HepG2 (cell line): Measurements from ENCODE around the gene FHIT. TPM values are rescaled to one million over a fixed set of nuclear protein-coding genes. Genes with fewer than 3 reads are reported as not detected.

Experiments
- ATAC-seq: fragments of 200-7000 bp; cut with Tn5 transposase; 3 replicates; pipeline ENCODE4 v1.9.1; 2020; ENCODE audit warnings: mild to moderate bottlenecking, moderate library complexity
- BruUV-seq: library from RNA; stranded (reverse); fragments of 400-500 nt; replicated peaks from 2 replicates; lab custom pipeline; 2021; lab: Mats Ljungman, UMichigan
- CTCF ChIA-PET: fragments of 300-600 bp; formaldehyde crosslinking; extraction: SDS; loops from one replicate; lab custom pipeline; 2021; ENCODE audit warnings: low total read pairs, inconsistent platforms, low intra/inter-chr PET ratio; lab: Yijun Ruan, JAX
- POLR2A ChIA-PET: fragments of 350-600 bp; sonication (Branson Sonifier 250); formaldehyde crosslinking; loops from one replicate; lab custom pipeline; 2020; ENCODE audit warnings: antibody characterized with exemption, inconsistent platforms; lab: Yijun Ruan, JAX
- DNase-seq: peaks from one replicate; pipeline ENCODE4 v3.0.0-alpha.2; 2015; ENCODE audit warnings: low spot score
- FAIRE-seq: peaks from 3 replicates; lab custom pipeline; 2011; peaks lifted over from hg19 to GRCh38; lab: Jason Lieb, UNC
- H2AFZ ChIP-seq: one replicate; pipeline ENCODE4 v1.6.1; 2011; ENCODE audit warnings: low read length, inconsistent platforms
- H3K27ac ChIP-seq: fragments of 300-600 bp; 3 replicates; pipeline ENCODE4 v1.8.0; 2011; ENCODE audit warnings: mixed run types, mild to moderate bottlenecking, mixed read lengths, low read length, inconsistent platforms; ENCODE audit not compliant: insufficient read depth; ENCODE audit errors: extremely low read length
- H3K27me3 ChIP-seq, 2 experiments: fragments of 200-600 bp in 1 of 2; 2 replicates in 1 of 2; 3 replicates in 1 of 2; pipeline versions ENCODE4 v1.6.0 to v1.8.0; 2011; ENCODE audit warnings: low read length in 2 of 2, mild to moderate bottlenecking in 2 of 2, moderate library complexity in 2 of 2, inconsistent platforms in 1 of 2; ENCODE audit not compliant: insufficient read depth in 2 of 2, control insufficient read depth in 1 of 2
- H3K36me3 ChIP-seq, 2 experiments: fragments of 200-600 bp in 1 of 2; replicated peaks in 1 of 2; 2 replicates in 1 of 2; 3 replicates in 1 of 2; pipeline versions ENCODE4 v1.5.1 to v1.8.0; 2011; ENCODE audit warnings: low read length in 2 of 2, inconsistent platforms in 1 of 2; ENCODE audit not compliant: insufficient read depth in 2 of 2, control insufficient read depth in 1 of 2
- H3K4me1 ChIP-seq: 2 replicates; pipeline ENCODE4 v1.5.1; 2012; ENCODE audit warnings: low read length, inconsistent platforms; ENCODE audit not compliant: insufficient read depth
- H3K4me2 ChIP-seq: 2 replicates; pipeline ENCODE4 v1.6.0; 2011; ENCODE audit warnings: low read depth, low read length, inconsistent platforms
- H3K4me3 ChIP-seq, 3 experiments: fragments of 200-600 bp in 1 of 3; sonication (generic), shearing (Covaris generic) in 1 of 3; replicated peaks in 1 of 3; 2 replicates each; pipeline ENCODE4 v1.5.1; 2011 to 2016; ENCODE audit warnings: low read length in 3 of 3, inconsistent platforms in 2 of 3, low read depth in 2 of 3, mild to moderate bottlenecking in 2 of 3, control low read depth in 1 of 3, mixed read lengths in 1 of 3; ENCODE audit not compliant: insufficient read depth in 1 of 3
- H3K79me2 ChIP-seq: one replicate; pipeline ENCODE4 v1.6.1; 2011; ENCODE audit warnings: low read length, inconsistent platforms; ENCODE audit not compliant: insufficient read depth
- H3K9ac ChIP-seq: 2 replicates; pipeline ENCODE4 v1.6.0; 2011; ENCODE audit warnings: mild to moderate bottlenecking, low read depth, low read length, inconsistent platforms; ENCODE audit not compliant: insufficient read depth
- H3K9me3 ChIP-seq: 2 replicates; pipeline ENCODE4 v1.5.1; 2012; ENCODE audit warnings: mild to moderate bottlenecking, low read length
- H4K20me1 ChIP-seq: 2 replicates; pipeline ENCODE4 v1.6.0; 2011; ENCODE audit warnings: inconsistent platforms, mild to moderate bottlenecking, low read length, moderate library complexity; ENCODE audit not compliant: insufficient read depth
- AGO2 ChIP-seq: fragments of 200-400 bp; formaldehyde crosslinking; optimal IDR thresholded peaks from 2 replicates; pipeline ENCODE3; 2017; ENCODE audit warnings: mild to moderate bottlenecking, low read depth, low read length, moderate library complexity
- AHR ChIP-seq: IDR thresholded peaks from 2 replicates; pipeline ENCODE4 v1.6.1; 2018; ENCODE audit warnings: missing genetic modification reagents, missing compliant biosample characterization
- ELK4 ChIP-seq: sonication (generic); formaldehyde crosslinking; IDR thresholded peaks from 2 replicates; pipeline ENCODE4 v1.9.0; 2021; ENCODE audit warnings: missing genetic modification reagents, borderline replicate concordance
- GTF3A ChIP-seq: sonication (generic); formaldehyde crosslinking; conservative IDR thresholded peaks from 2 replicates; pipeline ENCODE4 v1.4.0; 2020; ENCODE audit warnings: mild to moderate bottlenecking, missing genetic modification reagents
- IRF2 ChIP-seq: IDR thresholded peaks from 2 replicates; pipeline ENCODE4 v1.6.1; 2018; ENCODE audit warnings: missing genetic modification reagents, missing compliant biosample characterization
- MIER3 ChIP-seq: IDR thresholded peaks from 2 replicates; pipeline ENCODE4 v1.6.1; 2016; ENCODE audit warnings: missing compliant biosample characterization, borderline replicate concordance
- NFYB ChIP-seq: sonication (generic); formaldehyde crosslinking; IDR thresholded peaks from 2 replicates; pipeline ENCODE4 v1.4.0; 2020; ENCODE audit warnings: missing genetic modification reagents
- PLSCR1 ChIP-seq: sonication (generic); formaldehyde crosslinking; IDR thresholded peaks from 2 replicates; pipeline ENCODE4 v1.5.0; 2020; ENCODE audit warnings: missing genetic modification reagents, mild to moderate bottlenecking, borderline replicate concordance
- SNAI1 ChIP-seq: sonication (generic); formaldehyde crosslinking; IDR thresholded peaks from 2 replicates; pipeline ENCODE4 v1.5.0; 2020; ENCODE audit warnings: mild to moderate bottlenecking, missing genetic modification reagents, borderline replicate concordance
- TP53 ChIP-seq: sonication (generic); formaldehyde crosslinking; conservative IDR thresholded peaks from 2 replicates; pipeline ENCODE4 v1.4.0; 2020; ENCODE audit warnings: missing genetic modification reagents
- ZNF138 ChIP-seq: sonication (generic); formaldehyde crosslinking; IDR thresholded peaks from 2 replicates; pipeline ENCODE4 v1.5.0; 2020; ENCODE audit warnings: mild to moderate bottlenecking, low read depth, missing genetic modification reagents
- ZNF639 ChIP-seq: conservative IDR thresholded peaks from 2 replicates; pipeline ENCODE4 v1.6.1; 2018; ENCODE audit warnings: missing genetic modification reagents
- WGBS: methylation state at CpG from one replicate; pipeline ENCODE4 v1.1.6; 2017; ENCODE audit warnings: low lambda C conversion rate; 5-methylcytosine and 5-hydroxymethylcytosine counted together
- in situ Hi-C: cut with HindIII; loops from 2 replicates; pipeline ENCODE4 v1.10.0; 2017; ENCODE audit warnings: low pct_unique_long_range_greater_than_20kb; ENCODE audit not compliant: extremely low pct_ligation_motif_present
- intact Hi-C: fragments of 100-400 bp; cut with micrococcal nuclease; formaldehyde crosslinking; loops from one replicate; pipeline ENCODE4 v1.10.0; 2022; ENCODE audit not compliant: unreplicated experiment
- polyA plus RNA-seq, 8 experiments: library from polyadenylated mRNA; depleted of rRNA in 3 of 8; stranded (reverse) in 7 of 8; unstranded in 1 of 8; fragments of >200 nt; fragmentation: Illumina TruSeq in 4 of 8; extraction: Trizol in 4 of 8; gene quantifications; 2 replicates each; pipeline versions ENCODE4 v1.2.1 to v1.2.3, GENCODE V29; 2011 to 2016; ENCODE audit warnings: low read depth in 4 of 8, missing spikeins in 1 of 8, mixed read lengths in 1 of 8; ENCODE audit not compliant: insufficient read depth in 1 of 8
- total RNA-seq, 5 experiments: library from RNA; depleted of rRNA; stranded (reverse); fragments of >200 nt; fragmentation: Illumina TruSeq; extraction: Trizol; gene quantifications; 2 replicates each; pipeline ENCODE4 v1.2.3, GENCODE V29; 2016; ENCODE audit warnings: low read depth in 1 of 5

Gene FHIT
- total and polyA plus RNA-seq, 2 of the 13 experiments (the other 11 are each of a cell fraction or from before 2014, with no cell fraction given) = 4.0 to 4.6 TPM

GRCh38 chr3:60803216-60804173, 447.8 kb downstream of the FHIT start:
- intact Hi-C loops = no loop called here

More at GRCh38 chr3:60803216-60804173, 447.8 kb downstream of the FHIT start:
- H3K27ac ChIP-seq = no peak overlapping the region
- no peak overlapping the region for H3K4me2 ChIP-seq
- ChIA-PET CTCF (no interaction called here), POLR2A (no interaction called here)
- H4K20me1 ChIP-seq = no peaks in the 10 kb centered on the region
- no peak overlapping the region for H2AFZ ChIP-seq
- no TSS peak for BruUV-seq
- TF ChIP-seq ZNF639 (CRISPR knock-in tag) (no peak), GTF3A (CRISPR knock-in tag) (no peak), TP53 (CRISPR knock-in tag) (no peak), AHR (no peak), MIER3 (CRISPR knock-in tag) (no peak), PLSCR1 (CRISPR knock-in tag) (no peak), SNAI1 (CRISPR knock-in tag) (no peak), ELK4 (CRISPR knock-in tag) (no peak), AGO2 (no peak), NFYB (CRISPR knock-in tag) (no peak), IRF2 (CRISPR knock-in tag) (no peak), ZNF138 (CRISPR knock-in tag) (no peak)
- DNase-seq (no peak), FAIRE-seq (no peak), ATAC-seq (no peak)
- no peaks in the 10 kb centered on the region for H3K9me3 ChIP-seq
- WGBS = 70% methylated on average over 17 of the region's 19 CpGs
- no peaks in the 10 kb centered on the region for H3K4me1 ChIP-seq
- no peaks in the 10 kb centered on the region for H3K79me2 ChIP-seq
- no peaks in the 10 kb centered on the region for H3K36me3 ChIP-seq
- no peak overlapping the region for H3K9ac ChIP-seq
- H3K27me3 ChIP-seq = no peaks in the 10 kb centered on the region
- in situ Hi-C loops = no loop called here
- H3K4me3 ChIP-seq = no peak overlapping the region
